Upper lobe of left lung (tissue), 4 donors: ENCODE results near the gene ARL4A.

ENCODE experiments used
- EP300 ChIP-seq, 4 donors: sonication (generic); formaldehyde crosslinking; IDR thresholded peaks; one replicate each; pipeline ENCODE4 v1.5.1; 2017; ENCODE audit warnings: antibody characterized with exemption in 4 of 4, control low read depth in 2 of 4
- POLR2A ChIP-seq, 4 donors: fragments of 450-650 bp; IDR thresholded peaks; one replicate each; pipeline ENCODE4 v1.5.1; 2016 to 2017; ENCODE audit warnings: antibody characterized with exemption in 4 of 4, mild to moderate bottlenecking in 2 of 4
- POLR2AphosphoS5 ChIP-seq, 2 donors: sonication (generic); formaldehyde crosslinking; IDR thresholded peaks; one replicate each; pipeline ENCODE4 v1.5.1; 2017; ENCODE audit warnings: antibody characterized with exemption in 2 of 2
- TF ChIP-seq, protein P1 (sequence below), 6 experiments: fragments of 450-650 bp in 4 of 6; fragments of 200-600 bp in 2 of 6; sonication (generic) in 2 of 6; IDR thresholded peaks; one replicate each; pipeline ENCODE4 v1.5.1; 2016 to 2019; ENCODE audit warnings: antibody characterized with exemption in 6 of 6

DNA sequence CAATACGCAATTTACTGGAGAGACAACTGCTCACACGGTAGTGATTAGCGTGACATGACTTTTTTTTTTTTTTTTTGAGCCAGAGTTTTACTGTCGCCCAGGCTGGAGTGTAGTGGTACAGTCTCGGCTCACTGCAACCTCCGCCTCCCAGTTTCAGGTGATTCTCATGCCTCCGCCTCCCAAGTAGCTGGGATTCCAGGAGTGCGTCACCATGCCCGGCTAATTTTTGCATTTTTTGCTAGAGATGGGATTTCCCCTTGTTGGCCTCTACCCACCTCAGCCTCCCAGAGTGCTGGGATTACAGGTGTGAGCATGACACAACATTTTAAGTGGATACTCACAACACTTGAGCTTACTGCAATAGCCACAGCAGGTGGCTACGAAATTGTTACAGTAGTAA, 11.9 kb downstream of the ARL4A start:
- TF ChIP-seq, protein P1, sequence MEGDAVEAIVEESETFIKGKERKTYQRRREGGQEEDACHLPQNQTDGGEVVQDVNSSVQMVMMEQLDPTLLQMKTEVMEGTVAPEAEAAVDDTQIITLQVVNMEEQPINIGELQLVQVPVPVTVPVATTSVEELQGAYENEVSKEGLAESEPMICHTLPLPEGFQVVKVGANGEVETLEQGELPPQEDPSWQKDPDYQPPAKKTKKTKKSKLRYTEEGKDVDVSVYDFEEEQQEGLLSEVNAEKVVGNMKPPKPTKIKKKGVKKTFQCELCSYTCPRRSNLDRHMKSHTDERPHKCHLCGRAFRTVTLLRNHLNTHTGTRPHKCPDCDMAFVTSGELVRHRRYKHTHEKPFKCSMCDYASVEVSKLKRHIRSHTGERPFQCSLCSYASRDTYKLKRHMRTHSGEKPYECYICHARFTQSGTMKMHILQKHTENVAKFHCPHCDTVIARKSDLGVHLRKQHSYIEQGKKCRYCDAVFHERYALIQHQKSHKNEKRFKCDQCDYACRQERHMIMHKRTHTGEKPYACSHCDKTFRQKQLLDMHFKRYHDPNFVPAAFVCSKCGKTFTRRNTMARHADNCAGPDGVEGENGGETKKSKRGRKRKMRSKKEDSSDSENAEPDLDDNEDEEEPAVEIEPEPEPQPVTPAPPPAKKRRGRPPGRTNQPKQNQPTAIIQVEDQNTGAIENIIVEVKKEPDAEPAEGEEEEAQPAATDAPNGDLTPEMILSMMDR (IDR thresholded peaks at IDR 0.05) = no peak
- TF ChIP-seq EP300 (IDR thresholded peaks at IDR 0.05) (no peak), POLR2AphosphoS5 (IDR thresholded peaks at IDR 0.05) (no peak), POLR2A (IDR thresholded peaks at IDR 0.05) (no peak)
